Loucy (cell line): ENCODE data around the gene SLC9A5.

ENCODE experiments used
- EZH2phosphoT487 ChIP-seq: fragments of 200-600 bp; IDR thresholded peaks from 2 replicates; pipeline ENCODE4 v1.6.1; 2018; ENCODE audit warnings: antibody characterized with exemption, mild to moderate bottlenecking, moderate library complexity, borderline replicate concordance
- TF ChIP-seq, protein P1 (sequence below): fragments of 200-600 bp; sonication (generic); conservative IDR thresholded peaks from 2 replicates; pipeline ENCODE4 v1.5.1; 2014; ENCODE audit warnings: mild to moderate bottlenecking, antibody characterized with exemption, low read length

DNA sequence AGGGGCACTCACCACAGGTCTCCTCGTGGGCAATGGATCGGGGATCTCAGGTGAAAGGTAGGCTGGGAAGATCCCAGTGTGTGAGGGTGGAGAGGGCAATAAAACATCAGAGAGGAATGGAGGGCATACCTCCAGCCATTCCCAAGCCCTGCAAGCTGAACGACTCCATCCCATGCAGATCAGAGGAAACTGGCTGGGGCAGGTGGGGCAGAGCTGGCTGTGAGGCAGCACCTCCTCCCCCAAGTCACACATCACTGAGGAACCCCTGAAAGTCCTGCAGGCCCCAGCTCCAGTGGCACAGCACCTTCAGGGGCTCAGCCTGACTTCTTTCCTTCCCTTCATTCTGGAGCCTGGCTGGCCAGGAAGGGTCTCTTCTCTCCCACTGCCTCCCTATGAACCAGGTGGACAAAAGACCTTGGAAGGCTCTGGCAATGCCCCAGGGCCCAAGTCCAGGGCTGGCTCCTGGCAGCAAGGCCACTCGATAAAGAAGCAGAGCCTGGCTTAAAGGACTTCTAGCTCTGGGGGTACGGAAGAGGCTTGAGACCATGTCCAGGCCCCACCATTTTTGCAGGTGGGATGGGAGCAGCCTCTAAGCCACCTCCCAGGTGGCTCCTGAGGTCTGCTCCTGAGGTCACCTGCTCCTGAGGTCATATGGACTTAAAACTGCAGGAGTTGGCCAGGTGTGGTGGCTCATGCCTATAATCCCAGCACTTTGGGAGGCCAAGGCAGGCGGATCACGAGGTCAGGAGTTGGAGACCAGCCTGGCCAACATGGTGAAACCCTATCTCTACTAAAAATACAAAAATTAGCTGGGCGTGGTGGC lies 35.4 kb upstream of the SLC9A5 start:
- TF ChIP-seq, protein P1, sequence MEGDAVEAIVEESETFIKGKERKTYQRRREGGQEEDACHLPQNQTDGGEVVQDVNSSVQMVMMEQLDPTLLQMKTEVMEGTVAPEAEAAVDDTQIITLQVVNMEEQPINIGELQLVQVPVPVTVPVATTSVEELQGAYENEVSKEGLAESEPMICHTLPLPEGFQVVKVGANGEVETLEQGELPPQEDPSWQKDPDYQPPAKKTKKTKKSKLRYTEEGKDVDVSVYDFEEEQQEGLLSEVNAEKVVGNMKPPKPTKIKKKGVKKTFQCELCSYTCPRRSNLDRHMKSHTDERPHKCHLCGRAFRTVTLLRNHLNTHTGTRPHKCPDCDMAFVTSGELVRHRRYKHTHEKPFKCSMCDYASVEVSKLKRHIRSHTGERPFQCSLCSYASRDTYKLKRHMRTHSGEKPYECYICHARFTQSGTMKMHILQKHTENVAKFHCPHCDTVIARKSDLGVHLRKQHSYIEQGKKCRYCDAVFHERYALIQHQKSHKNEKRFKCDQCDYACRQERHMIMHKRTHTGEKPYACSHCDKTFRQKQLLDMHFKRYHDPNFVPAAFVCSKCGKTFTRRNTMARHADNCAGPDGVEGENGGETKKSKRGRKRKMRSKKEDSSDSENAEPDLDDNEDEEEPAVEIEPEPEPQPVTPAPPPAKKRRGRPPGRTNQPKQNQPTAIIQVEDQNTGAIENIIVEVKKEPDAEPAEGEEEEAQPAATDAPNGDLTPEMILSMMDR: no peak
- TF ChIP-seq EZH2phosphoT487: no peak
